ENCODE results near the gene APOL6.

- TF ChIP-seq CTCF (IDR thresholded peaks at IDR 0.05) = no peak
- no peak for TF ChIP-seq POLR2A (IDR thresholded peaks at IDR 0.05)
Measured at GRCh38 chr22:35634015-35634414, 14.2 kb upstream of the APOL6 start.

All from body of pancreas (tissue), 4 donors.